AG10803 (cell line): ENCODE measurements around the gene TMEM245.

Experiments
- DNase-seq: peaks from one replicate; pipeline ENCODE4 v3.0.0; 2010; ENCODE audit warnings: low read depth
- H3K4me3 ChIP-seq: 2 replicates; pipeline ENCODE4 v1.5.1; 2011; ENCODE audit warnings: mild to moderate bottlenecking, low read length, control low read depth
- TF ChIP-seq, protein P1 (sequence below): conservative IDR thresholded peaks from 2 replicates; pipeline ENCODE4 v1.5.1; 2011; ENCODE audit warnings: mild to moderate bottlenecking, low read length, control low read depth, inconsistent platforms

Gene TMEM245

DNA sequence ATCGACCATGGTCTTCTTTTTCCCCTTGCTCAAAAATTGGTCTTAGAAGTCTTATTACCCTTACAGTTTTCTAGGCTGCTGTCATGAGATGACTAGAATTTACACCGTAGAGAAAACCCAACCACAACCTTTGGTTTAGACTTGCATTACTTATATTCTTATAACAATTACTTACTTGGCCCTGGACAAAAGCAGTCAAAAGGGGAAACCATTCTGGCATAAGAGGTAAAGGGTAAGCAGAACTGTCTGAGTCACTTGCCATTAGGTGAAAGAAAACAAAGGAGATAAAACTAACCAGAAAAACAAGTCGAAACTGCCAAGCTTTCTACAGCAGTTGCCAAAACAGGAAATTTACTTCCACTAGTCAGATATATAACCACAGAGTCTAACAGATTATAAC, 17.9 kb downstream of the TMEM245 start:
- peak; percentile 34 for DNase-seq
- TF ChIP-seq, protein P1, sequence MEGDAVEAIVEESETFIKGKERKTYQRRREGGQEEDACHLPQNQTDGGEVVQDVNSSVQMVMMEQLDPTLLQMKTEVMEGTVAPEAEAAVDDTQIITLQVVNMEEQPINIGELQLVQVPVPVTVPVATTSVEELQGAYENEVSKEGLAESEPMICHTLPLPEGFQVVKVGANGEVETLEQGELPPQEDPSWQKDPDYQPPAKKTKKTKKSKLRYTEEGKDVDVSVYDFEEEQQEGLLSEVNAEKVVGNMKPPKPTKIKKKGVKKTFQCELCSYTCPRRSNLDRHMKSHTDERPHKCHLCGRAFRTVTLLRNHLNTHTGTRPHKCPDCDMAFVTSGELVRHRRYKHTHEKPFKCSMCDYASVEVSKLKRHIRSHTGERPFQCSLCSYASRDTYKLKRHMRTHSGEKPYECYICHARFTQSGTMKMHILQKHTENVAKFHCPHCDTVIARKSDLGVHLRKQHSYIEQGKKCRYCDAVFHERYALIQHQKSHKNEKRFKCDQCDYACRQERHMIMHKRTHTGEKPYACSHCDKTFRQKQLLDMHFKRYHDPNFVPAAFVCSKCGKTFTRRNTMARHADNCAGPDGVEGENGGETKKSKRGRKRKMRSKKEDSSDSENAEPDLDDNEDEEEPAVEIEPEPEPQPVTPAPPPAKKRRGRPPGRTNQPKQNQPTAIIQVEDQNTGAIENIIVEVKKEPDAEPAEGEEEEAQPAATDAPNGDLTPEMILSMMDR, result no peak
- no peak overlapping the region for H3K4me3 ChIP-seq

DNA sequence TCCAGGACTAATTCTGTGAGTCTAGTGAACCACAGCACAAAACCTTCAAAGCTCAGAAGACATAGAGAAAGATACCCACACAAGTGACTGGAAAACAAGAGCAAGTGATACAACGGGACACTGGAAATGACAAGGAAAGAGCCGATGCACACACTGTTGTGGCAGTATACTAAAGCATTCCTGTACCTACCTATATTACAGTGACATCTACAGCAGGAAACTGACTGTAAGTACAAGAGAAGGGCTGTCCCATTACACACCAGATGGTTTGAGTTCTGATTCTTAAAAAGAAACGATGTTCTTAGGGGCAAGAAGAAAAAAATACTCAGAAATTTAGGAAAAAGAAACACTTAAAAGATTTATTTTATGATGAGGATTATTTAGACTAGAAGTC, 18.5 kb downstream of the TMEM245 start:
- DNase-seq, result no peak
- H3K4me3 ChIP-seq, result no peak overlapping the region
- TF ChIP-seq, protein P1, result no peak

DNA sequence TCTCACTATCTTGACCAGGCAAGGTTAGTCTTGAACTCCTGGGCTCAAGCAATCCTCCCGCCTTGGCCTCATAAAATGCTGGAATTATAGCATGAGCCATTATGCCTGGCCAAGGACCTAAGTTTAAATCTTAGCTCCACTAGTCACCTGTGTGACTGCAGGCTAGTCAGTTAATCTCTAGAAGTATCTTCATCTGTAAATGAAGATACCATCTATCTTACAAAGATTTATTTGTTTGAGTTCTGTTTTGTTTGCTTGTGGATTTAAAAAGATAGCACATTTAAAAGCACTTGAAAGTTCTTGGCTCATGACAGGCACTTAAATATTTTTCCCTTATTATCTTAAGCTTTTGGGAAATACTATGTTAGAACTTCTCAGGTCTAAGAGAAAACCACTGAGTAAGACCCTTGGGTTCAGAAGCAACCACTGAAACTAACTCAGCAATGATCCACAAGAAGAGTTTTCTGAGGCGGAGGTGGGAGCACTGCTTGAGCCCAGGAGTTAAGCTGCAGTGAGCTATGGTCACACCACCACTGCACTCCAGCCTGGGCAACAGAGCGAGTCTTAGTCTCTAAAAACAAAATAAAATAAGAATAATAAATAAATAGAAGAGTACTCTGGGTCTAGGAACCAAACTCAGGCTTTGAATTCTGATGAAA, 19.1 kb downstream of the TMEM245 start:
- TF ChIP-seq, protein P1, result no peak
- no peak for DNase-seq
- no peak overlapping the region for H3K4me3 ChIP-seq

DNA sequence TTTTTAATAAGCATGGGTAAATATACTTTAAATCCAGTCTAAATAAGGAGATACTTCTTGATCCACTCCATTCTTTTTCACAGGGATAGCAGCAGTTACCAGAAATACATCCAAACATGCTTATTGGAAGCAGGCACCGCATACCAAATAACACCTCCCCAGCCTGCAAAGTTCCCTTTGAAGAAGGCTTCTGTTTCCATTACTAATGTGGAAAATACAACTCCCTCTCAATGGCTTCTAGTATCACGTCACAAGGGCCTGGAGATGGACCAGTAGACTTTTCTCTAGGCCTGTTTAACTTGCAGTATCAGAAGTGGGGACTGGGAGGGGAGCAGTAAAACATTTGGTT, 20.8 kb downstream of the TMEM245 start:
- TF ChIP-seq, protein P1, result no peak
- DNase-seq, result peak; percentile 36
- H3K4me3 ChIP-seq, result no peak overlapping the region

DNA sequence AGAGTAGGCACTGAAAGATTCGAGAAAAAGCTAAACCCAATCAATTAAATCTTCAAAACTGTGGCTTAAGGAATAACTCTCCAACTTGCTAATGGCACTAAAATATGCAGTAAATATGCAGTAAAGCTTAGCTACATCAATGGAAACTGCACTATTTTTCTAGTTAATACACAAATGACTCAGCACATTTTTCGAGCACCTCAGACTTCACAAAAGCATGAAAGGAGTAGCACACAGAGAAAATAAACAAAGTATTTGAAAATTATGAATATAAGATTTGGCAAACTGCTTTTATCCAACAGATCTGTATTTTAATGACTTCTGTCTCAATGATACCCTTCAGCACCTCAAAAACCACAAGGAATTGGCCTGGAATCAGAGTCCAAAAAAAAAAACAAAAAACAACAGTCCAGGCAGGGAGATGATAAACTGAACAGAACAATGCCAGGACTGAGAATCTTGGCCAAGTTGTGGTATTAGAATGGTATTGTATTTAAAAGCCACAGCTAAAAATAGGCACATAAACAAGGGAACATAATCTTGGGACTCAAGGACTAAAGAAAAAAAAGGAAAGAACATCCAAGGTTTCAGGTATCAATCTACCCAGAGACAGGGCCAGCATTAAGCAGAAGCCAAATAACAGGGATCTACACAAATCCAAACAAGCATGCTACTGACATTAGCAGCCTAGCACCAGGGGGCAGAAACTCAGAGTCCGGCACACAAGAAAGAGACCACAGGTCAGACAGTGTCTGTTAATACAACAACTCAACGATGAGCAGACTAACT, 21.4 kb downstream of the TMEM245 start:
- TF ChIP-seq, protein P1, result peak; percentile 42
- H3K4me3 ChIP-seq, result no peak overlapping the region
- peak; percentile 93 for DNase-seq

DNA sequence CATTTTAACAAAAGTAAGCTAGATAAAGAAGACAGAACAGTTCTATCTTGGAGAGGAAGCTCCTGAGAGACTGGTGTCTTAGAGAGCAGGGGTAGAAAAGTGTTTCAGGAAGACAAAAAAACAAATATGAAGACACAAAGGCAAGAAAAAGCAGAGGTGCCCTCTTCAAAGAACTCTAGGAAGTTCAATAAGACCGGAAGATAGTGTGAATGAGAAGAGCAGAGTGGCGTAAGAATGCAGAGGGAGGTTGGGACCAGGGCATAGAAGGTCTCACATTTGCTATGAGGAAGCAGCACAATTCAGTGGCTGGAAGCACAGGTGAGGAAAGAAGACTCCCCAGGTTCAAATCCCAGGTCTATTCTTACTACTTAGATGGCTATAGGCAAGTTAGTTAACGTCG, 22.6 kb downstream of the TMEM245 start:
- no peak overlapping the region for H3K4me3 ChIP-seq
- DNase-seq, result no peak
- TF ChIP-seq, protein P1, result no peak

DNA sequence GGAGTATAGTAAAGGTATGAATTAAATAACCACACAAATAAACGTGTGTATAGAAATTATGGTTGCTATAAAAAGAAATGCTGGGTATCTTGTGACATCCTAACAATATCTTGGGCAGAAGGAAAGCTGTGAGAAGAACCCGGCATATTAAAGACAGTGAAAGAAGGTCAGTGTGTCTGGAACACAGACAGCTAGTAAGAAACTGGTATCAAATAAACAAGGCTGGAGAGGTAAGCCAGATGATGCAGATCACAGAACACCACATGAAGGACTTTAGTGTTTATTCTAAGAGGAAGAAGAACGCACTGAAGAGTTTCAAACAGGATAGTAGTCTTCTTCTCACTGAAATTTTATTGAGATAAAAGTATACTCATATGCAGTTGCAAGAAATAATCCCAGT, 24.4 kb downstream of the TMEM245 start:
- no peak overlapping the region for H3K4me3 ChIP-seq
- no peak for DNase-seq
- TF ChIP-seq, protein P1, result no peak
